ENCODE data around the gene SECISBP2L. TPM values are rescaled to one million over a fixed set of nuclear protein-coding genes. Genes with fewer than 3 reads are reported as not detected.

SECISBP2L gene
- total RNA-seq, 1 donor from 2014 or later, result 38.0 TPM

DNA sequence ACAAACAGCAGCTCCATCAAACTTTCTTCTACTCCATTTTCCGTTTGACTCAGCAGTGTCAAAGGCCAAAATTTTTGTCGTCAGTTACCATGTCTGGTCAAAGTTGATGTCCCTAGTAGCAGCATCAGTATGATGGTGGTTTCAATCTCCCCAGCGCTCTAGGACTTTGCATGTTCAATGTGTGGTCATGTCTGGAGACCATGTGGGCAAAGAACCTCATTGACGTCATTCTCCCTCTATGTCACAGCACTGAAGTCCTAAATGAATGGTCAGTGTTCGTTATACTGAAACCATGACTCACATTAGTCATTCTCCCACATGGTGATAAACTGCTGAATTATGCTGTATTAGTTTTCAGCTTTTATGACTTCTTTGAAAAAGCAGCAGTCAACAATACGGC is 105.7 kb downstream of the SECISBP2L start:
- intact Hi-C loops (cut with micrococcal nuclease), result loop anchor here (1.0 kb wide), 1 partner anchor 11 kb away; no protein-coding TSS in a partner anchor
- Mint-ChIP-seq H3K36me3 (ENCODE audit: low read depth) (peaks cover 17% of the 10 kb centered on the region), H3K4me3 (no peak overlapping the region), H3K9me3 (peaks cover 8% of the 10 kb centered on the region), H3K27ac (peak overlapping the region; percentile 69), H3K27me3 (ENCODE audit: insufficient read depth) (no peaks in the 10 kb centered on the region), H3K4me1 (ENCODE audit: low read depth) (peaks cover 54% of the 10 kb centered on the region)
- no peak for DNase-seq (ENCODE audit: low spot score)

DNA sequence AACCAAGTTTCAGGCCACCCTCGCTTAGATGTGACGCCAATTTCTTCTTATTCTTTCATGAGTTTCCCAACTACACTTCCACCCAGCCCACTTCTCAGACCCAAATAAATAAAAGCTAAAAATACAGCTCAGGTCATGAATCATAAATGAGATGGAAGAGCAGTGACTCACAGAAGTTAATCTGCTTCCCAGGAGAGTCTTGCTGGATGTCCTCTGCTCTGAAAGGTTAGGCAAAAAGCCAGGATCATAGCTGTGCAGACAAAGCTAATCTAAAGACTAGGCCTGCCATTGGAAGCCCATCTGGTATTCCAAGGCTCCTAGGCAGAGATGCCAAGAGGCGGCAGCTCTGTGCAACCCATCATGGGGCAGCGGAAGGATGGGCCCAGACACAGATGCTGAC is 106.6 kb downstream of the SECISBP2L start:
- peak overlapping the region; percentile 28 for H3K27ac Mint-ChIP-seq
- H3K4me3 Mint-ChIP-seq, result no peak overlapping the region

More for the DNA sequence above, 106.6 kb downstream of the SECISBP2L start:
- intact Hi-C loops (cut with micrococcal nuclease), result loop anchor here (1.0 kb wide), 1 partner anchor 10 kb away; no protein-coding TSS in a partner anchor
- H3K36me3 Mint-ChIP-seq (ENCODE audit: low read depth), result peaks cover 14% of the 10 kb centered on the region
- peaks cover 8% of the 10 kb centered on the region for H3K9me3 Mint-ChIP-seq
- H3K4me1 Mint-ChIP-seq (ENCODE audit: low read depth), result peaks cover 49% of the 10 kb centered on the region
- H3K27me3 Mint-ChIP-seq (ENCODE audit: insufficient read depth), result no peaks in the 10 kb centered on the region
- no peak for DNase-seq (ENCODE audit: low spot score)

Other genes with a start within 250 kb of the SECISBP2L start
- gene CEP152, start 235.4 kb downstream of the SECISBP2L start, total RNA-seq, result 27.3 and 28.0 TPM in 2 replicates
- gene EID1, start 168.3 kb downstream of the SECISBP2L start, total RNA-seq, result 177 and 183 TPM in 2 replicates
- gene SHC4, start 82.5 kb downstream of the SECISBP2L start, total RNA-seq, result 25.7 and 26.4 TPM in 2 replicates
- gene COPS2, start 109.2 kb upstream of the SECISBP2L start, total RNA-seq, result 99.7 and 105 TPM in 2 replicates
- gene GALK2, start 123.8 kb upstream of the SECISBP2L start, total RNA-seq, result 22.3 and 23.5 TPM in 2 replicates

All from activated T-helper 1 cell treated with anti-CD3 and anti-CD28 coated beads, Interleukin-12 subunit alpha, Interleukin-12 subunit beta, Interleukin-2, Interleukin-4 antibody, amounts not matched to agents 30 ng/mL and 10 ng/mL and 1 ng/mL, durations not matched to agents 14 hours and 24 hours and 36 hours (primary cell).